GM18867 (cell line): ENCODE results near the gene ALOX15.
"Not testable (repeated sequence)": the region's sequence is repeated elsewhere in the genome, so short reads cannot be mapped to it uniquely, and the experiment has no call there.

ENCODE experiments used
- ATAC-seq: cut with Tn5 transposase; IDR thresholded peaks from one replicate; pipeline ENCODE4 v1.9.1; 2021; ENCODE audit warnings: mild to moderate bottlenecking, moderate library complexity; ENCODE audit not compliant: unreplicated experiment

The ALOX15 gene

GRCh38 chr17:4595685-4596342 lies 45.7 kb downstream of the ALOX15 start:
- ATAC-seq = not testable (repeated sequence)

DNA sequence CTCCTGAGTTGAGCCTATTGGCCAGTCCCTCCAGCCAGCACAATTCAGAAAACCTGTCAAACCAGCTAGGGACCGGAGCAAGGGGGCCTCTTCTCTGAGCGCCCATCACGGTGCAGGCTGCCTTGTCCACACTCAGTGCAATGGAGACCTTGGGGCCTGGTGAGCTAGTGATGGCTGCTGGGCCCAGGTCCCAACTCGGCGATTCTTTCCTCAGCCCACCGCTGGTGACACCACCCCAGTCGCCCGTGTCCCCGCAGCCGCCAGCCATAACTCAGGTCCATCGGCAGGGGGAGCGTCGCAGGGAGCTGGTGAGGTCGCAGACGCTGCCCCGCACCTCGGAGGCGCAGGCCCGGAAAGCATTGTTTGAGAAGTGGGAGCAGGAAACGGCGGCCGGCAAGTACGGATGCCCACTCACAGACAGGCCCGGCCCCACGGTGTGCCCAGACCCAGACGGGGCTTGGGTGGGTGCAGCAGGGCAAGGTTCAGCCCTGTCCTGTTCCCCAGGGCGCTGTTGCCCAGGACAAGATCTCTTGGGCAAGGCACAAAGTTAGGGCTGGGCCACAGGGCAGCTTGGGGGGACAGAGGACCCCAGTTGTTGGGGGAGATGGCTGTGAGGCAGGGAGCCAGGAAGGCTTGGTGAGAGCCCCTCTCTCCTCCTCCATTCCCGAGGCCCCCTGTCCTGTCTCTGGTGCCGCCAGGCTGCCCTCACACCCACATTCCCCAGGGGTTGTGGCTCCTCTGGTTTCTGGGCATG lies 46.4 kb downstream of the ALOX15 start:
- no peak for ATAC-seq

DNA sequence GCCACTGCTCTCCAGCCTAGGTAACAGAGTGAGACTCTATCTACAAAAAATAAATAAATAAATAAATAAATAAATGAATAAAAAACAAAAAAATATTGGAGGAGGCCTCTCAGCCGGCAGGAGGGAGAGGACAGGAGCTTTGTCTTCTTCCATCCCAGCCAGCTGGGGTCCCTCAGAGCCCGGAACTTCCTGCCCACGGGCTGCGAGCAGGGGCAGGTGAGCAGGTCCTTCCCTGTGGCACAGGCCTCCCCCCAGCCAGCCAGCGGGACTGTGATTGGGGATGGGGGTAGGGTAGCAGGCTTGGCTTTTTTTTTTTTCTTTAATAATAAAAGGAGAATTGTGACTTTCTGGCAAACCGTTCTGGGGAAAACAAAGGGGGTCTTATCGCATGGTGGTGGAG lies 47.1 kb downstream of the ALOX15 start:
- no peak for ATAC-seq

GRCh38 chr17:4593021-4593421 lies 48.5 kb downstream of the ALOX15 start:
- no peak for ATAC-seq

- no peak for ATAC-seq
These were observed 49.1 kb downstream of the ALOX15 start for GRCh38 chr17:4592240-4593005.

- ATAC-seq = no peak
These were observed 49.9 kb downstream of the ALOX15 start for GRCh38 chr17:4591529-4591928.

DNA sequence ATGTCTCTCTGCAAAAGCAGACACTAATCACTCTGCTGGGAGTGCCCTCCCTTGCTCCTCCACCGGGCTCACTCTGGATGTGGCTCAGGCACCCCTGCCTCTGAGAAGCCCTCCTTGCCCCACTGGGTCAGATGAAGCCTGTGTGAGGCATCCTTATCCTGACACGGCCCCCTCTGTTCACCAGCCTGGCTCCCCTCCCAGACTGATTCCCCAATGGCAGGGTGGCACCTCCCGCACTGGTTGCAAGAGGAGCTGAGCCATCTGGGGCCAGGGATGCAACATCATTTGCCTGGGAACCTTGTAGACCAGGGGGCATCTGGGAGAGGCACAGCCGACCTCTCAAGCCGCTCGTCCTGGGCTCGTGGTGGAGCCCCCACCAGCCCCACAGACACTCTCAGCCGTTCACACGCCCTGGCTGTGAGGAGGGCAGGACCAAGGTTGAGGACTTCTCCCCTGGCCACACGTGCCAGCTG lies 50.5 kb downstream of the ALOX15 start:
- ATAC-seq = no peak

DNA sequence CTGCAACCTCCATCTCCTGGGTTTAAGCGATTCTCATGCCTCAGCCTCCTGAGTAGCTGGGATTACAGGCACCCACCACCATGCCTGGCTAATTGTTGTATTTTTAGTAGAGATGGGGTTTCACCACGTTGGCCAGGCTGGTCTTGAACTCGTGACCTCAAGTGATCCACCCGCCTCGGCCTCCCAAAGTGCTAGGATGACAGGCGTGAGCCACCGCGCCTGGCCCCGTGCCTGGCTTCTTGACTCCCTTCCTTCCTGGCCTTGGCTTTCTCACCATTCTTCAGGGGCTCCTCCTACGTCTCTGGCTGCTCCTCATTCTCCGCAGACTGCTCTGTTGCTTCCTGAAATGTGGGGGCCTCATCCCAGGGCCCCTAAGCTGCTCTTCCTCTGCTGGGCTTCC lies 51.4 kb downstream of the ALOX15 start:
- ATAC-seq = not testable (repeated sequence)

DNA sequence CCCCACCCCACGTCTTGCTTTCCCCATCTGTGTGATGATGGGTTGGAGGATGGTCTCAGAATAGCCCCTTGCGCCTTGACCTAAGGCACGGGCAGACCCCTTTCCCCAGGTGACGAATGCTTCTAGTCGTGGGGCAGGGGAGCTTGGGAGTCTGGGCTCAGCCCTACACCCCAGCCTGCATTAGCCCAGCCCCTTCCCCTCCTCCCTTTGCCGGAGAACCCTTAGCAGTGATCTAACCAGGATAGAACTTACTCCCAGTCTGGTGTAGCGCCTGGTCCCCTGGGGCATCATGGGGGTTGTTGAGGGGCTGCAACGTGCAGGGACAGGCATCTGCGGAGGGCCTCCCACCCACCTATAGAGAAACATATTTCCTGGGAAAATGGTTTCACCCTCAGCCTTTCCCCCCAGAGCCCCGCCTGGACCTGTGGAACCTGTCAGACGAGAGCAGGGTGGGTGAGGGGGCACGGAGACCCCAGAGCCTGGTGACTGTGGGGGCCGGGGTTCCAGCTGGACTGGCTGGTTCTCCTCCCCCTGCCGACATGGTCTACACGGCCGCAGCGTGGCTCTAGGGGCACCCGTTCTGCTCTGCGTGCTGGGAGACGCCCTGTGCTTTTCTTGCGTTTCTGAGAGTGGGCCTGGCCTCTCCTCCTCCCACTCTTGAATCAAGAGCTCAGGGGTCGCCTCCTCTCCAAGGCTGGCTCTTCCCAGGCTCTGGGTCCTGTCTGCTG lies 52.4 kb downstream of the ALOX15 start:
- ATAC-seq = no peak

DNA sequence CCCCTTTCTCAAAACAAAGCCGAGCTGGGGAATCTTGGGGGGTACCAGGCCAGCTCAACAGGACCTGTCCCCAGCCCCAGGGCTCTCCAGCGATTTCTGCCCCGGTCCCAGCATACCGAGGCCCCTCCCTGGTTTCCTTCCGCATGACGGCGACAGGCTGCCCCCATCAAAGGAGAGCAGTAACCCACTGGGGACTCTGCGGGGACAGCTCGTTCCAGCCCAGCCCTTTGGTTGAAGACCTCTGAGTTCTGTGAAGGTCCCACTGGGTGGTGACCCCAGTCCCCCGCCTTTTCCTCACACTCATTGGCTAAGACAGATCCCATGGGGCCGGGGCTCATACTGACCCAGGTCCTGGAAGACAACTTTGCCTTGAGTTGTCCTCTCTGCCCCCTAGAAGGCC lies 53.1 kb downstream of the ALOX15 start:
- ATAC-seq = no peak

DNA sequence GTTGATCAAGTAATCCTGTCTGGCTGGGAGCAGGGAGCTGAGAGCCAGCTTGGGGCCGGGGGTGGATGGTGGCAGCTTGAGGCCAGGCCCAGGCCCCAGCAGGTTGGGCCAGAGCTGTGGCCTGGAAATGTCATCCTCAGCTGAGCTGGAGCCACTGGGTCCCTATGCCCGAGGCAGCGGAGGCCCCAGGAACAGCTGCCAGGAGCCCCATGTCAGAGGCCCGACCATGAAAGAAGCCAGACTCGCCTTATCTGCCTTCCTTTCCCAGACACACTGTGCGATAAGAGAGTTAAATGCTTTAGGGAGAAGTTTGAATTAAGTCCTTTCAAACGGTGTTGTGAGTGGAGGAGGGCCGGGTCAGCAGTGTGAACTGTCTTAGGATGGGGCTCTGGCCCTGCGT lies 53.7 kb downstream of the ALOX15 start:
- no peak for ATAC-seq

DNA sequence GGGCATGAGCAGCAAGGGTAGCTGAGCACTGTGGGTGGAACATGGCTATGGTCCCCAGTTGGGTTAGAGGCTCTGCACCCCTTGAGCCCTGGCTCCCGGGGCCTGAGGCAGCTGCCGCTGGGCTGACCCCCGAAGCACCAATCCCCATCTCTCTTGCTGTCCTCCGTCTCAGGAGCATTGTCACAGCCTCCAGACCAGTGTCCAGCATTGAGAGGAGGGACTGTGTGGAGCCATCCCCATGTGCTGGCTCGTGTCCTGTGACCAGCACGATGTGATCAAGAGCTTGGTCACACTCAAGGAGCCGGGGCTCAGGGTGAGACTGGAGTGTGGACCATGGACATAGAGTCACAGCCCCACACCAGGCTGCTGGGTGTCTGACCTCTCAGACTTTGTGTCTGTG lies 54.3 kb downstream of the ALOX15 start:
- ATAC-seq = no peak

GRCh38 chr17:4586043-4586442 lies 55.4 kb downstream of the ALOX15 start:
- no peak for ATAC-seq

DNA sequence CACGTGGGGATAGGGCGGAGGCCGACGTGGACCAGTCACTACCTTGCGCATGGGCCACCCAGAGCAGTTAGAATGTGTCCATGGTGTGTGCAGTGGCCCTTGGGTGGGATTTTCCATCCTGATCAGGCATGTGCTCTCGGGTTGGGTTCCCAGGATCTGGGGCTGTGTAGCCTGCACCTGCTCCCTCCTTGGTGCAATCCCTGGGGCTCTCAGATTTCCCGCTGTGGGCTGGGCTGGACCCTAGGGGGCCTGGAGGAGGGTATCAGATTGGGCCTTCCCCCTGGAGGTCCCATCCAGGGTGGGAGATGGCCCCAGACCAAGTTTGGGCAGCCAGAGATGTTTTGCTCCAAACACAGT lies 55.9 kb downstream of the ALOX15 start:
- ATAC-seq = no peak

- ATAC-seq = no peak
These were observed 56.4 kb downstream of the ALOX15 start for GRCh38 chr17:4584917-4585637.

DNA sequence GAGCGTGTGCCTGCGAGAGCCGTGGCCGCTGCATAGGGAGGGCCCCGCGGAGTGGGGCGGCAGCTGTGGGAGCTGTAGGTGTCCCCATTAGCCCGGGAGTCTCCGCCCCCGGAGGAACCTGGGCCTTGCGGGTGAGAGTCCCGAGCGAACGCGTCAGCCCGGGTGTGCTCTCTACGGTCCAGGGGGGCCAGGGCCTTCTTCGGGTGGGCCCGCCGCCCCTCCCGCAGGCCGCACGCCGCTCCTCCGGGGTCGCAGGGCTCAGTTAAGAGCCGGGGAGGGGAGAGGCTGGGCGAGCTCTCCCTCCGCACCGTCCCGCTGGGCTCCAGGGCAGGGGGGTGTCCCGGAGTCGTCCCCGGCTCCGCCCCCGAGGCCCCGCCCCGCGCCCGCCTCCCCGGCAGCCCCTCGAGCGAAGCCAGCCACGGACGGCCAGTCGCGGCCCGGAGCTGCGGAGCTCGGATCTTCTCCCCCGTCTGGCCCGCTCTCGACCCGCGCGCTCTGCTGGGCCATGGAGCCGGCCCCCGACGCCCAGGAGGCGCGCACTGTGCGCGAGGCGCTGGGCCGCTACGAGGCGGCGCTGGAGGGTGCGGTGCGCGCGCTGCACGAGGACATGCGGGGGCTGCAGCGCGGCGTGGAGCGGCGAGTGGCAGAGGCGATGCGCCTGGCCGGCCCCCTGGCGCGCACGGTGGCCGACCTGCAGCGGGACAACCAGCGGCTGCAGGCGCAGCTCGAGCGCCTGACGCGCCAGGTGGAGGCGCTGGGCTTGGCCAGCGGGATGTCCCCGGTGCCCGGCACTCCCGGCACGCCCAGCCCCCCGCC lies 57.2 kb downstream of the ALOX15 start, which contains the start of gene SMTNL2:
Gene SMTNL2 (plus strand): TSS at position 429 of the 816 bp plus-strand sequence. CDS start 77 bp downstream, at position 506.
- ATAC-seq = no peak

GRCh38 chr17:4583782-4584100 lies 57.7 kb downstream of the ALOX15 start:
- no peak for ATAC-seq

GRCh38 chr17:4583206-4583605 lies 58.3 kb downstream of the ALOX15 start:
- ATAC-seq = no peak

DNA sequence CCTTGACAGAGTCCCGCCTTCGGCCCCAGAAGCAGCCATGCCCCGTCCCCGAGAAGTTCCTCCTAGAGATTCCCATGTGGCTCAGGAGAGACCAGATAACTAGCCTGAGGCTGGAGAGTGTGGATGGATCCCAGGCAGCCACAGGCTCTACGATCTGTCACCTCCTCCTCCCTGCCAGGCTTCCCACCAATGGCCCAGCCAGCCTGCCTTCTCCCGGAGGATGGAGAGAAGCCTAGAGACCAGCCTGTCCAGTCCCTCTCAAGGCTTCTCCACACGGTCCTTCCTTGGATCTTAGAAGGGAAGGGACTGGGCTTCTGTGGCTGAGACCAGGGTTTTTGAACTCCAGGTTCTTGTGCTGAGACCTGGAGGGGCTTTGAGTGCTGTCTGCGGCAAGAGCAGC lies 58.8 kb downstream of the ALOX15 start:
- ATAC-seq = no peak

DNA sequence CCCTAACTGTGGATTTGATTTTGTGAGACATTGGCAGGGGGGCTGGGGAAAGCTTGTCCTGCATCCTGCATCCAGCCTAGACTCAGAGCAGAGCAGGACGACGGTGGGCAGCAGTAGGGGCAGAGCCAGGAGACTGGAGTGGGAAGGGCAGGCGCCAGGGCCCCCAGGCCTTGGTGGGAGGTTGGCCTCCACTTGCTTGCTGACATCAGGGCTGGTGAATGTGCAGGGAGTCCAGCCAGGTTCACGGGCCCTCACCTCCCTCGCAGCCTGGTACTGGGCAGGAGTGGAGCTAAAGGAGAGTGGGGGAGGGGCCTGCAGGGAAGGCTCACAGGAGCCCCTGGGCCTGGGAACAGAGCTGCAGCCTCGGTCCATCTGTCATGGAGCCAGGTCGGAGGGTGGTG lies 59.4 kb downstream of the ALOX15 start:
- ATAC-seq = no peak
